GM12878 (cell line): Measurements from ENCODE around the gene ZNF408.

Source experiments
- BACH1 ChIP-seq: fragments of 450-650 bp; IDR thresholded peaks from 2 replicates; pipeline ENCODE4 v1.6.1; 2017; ENCODE audit warnings: mild to moderate bottlenecking, borderline replicate concordance
- BCL3 ChIP-seq: IDR thresholded peaks from 2 replicates; pipeline ENCODE4 v1.6.1; 2011; ENCODE audit warnings: borderline replicate concordance, low read depth, mild to moderate bottlenecking, moderate library complexity, low read length; ENCODE audit not compliant: insufficient read depth, poor library complexity, severe bottlenecking
- HDAC6 ChIP-seq: fragments of 200-600 bp; sonication (generic); IDR thresholded peaks from one replicate; pipeline ENCODE4 v1.8.0; 2017; ENCODE audit warnings: antibody characterized with exemption; ENCODE audit not compliant: unreplicated experiment
- SP1 ChIP-seq: IDR thresholded peaks from one replicate; pipeline ENCODE4 v1.6.1; 2011; ENCODE audit warnings: low read depth, low read length

GRCh38 chr11:46747150-46747549 lies 46.3 kb downstream of the ZNF408 start:
- TF ChIP-seq BACH1 (no peak), HDAC6 (no peak), BCL3 (no peak), SP1 (no peak)
